Hypothalamus (tissue), 51 donors: ENCODE results near the gene FAM181A.

ENCODE experiments used
- DNase-seq, 51 donors: peaks; one replicate each; lab custom pipeline; 2025; lab: John Stamatoyannopoulos, UW

Gene FAM181A

DNA sequence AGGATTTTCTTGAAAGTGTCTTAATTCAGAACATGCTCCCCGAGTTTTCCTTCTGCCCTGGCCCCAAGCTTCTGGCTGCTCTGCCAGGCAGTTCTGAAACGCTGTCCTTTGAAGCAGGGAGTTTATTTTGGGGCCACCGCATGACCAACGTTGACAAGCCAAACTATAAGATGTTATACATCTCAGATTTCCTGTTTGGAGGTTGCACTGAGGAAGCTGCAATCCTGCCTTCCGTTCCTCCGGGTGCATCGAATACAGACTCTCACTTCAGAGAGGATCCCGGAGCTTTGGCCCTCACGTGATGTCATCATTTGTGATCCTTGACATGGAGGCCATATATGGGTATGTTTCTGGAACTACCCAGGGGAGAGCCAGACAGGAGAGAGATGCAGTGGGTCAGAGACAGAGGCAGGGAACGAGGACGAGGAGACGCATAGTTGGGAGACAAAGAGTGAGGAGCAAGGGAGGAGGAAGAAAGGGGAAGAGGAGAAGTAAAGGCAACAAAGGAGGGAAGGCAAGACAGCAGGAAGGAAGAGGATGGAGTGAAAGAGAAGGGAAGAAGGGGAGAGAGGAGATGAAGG, 49.4 kb downstream of the FAM181A start, which contains the start of gene ASB2:
ASB2 (minus strand) TSS at position 94 of the 581 bp plus-strand sequence. CDS start 12,031 bp downstream, outside the sequence.
- peak in 1 of 51 donors; percentile 14 for DNase-seq

DNA sequence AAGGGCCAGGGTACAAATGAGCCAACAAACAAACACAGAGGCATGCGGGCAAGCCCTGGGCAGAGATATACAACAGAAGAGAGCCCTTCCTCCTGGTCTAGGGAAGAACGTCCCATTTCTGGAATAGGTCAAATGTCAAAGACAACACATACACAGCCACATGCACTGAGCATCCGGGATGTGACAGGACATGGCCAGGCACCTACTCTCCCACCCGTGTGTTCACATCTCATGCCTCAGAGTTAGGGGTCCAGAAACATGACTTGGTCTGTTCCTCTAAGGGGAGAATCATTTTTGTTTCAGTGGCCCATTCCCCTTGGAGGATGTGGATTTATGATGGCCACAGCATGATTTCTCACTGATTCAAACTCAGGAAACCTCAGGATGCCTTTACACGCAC, 50.0 kb downstream of the FAM181A start:
- no peak for DNase-seq

DNA sequence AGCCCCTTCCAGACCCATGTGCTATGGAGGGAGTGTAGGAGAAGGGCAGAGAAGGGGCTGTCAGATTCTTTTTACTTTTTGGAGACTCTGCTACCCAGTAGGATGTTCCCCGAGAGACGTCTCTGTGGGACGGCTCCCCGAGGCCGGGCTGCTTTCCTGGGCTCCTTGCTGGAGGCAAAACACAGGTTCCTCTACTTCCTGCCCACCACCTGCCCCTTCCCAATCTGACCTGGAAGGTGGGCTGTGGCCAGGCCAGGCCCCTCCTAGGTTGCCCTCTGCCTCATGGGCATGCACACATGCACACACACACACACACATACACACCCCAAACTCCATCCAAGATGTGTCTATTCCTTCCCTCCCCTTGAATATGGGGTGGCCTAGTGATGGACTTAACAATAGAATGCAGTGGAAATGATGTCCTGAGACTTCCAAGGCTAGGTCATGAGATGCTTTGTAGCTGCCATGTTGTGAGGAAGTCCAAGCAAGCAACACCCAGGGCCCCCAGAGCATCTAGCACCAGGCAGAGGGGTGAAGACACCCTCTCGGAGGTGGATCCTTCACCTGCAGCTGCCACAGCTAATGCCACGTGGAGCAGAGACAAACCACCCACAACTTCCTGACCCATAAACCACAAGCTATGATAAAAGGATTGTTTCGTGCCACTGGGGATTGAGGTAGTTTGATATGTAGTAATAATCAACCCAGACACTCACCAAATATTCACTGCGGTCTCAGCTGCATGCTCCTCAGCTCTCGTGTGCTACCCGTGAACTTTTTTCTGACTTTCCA, 50.8 kb downstream of the FAM181A start:
- no peak for DNase-seq

DNA sequence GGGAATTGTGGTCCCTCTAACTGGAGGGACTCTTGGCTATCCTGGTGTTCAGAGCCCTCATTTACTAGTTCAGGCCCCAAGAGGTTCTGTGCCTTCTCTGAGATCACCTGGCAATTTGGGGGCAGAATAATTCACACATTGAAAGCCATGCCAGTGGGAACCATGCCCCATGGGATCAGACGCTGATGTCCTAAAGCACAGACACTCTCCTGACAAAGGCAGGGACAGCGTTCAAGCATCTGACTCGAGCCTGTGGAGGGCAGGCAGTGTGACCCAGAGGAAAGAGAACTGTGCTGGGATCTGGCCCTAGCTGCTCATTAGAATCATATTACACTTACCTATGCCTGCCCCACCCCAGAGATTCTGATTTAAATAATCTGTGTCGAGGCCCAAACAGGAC, 51.6 kb downstream of the FAM181A start:
- no peak for DNase-seq
